HG03159 (cell line): Measurements from ENCODE around the gene MAGT1.
A peak's percentile ranks its signal among the peaks of the same experiment; 100 is the strongest.
"Not testable (repeated sequence)": the region's sequence is repeated elsewhere in the genome, so short reads cannot be mapped to it uniquely, and the experiment has no call there.

Experiments used
- ATAC-seq: cut with Tn5 transposase; IDR thresholded peaks from one replicate; pipeline ENCODE4 v1.9.1; 2021; ENCODE audit warnings: mild to moderate bottlenecking, moderate library complexity; ENCODE audit not compliant: unreplicated experiment

Gene MAGT1

DNA sequence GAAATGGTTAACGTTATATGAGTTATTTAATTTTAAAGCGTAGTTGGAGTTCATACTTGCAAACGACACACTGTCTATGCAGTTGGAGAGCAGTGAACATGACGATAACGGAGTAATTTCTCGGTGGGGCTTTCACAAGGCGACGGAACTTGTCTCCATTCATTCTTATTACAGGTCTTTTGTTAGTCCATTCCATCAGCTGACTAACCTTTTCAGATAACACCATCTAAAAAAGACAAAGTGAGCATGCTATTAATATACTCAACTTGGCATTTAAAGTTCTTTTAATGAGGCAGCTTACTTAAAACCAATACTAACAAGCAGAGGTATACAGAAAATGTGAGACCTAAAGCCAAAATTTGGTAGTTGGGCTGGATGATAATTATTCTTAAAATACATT, 19.9 kb downstream of the MAGT1 start:
- ATAC-seq = no peak

DNA sequence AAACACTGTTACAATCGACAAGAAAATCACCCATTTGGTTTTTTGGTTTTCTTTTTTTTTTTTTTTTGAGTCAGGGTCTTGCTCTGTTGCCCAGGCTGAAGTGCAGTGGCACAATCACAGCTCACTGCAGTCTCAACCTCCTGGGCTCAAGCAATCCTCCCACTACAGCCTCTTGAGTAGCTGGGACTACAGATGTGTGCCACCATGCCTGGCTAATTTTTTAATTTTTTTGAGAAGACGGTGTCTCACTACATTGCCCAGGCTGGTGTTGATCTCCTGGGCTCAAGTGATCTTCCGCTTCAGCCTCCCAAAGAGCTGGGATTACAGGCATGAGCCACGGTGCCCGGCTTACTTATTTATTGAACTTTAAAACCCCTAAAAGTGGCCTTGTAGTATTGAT, 63.7 kb downstream of the MAGT1 start:
- not testable (repeated sequence) for ATAC-seq

DNA sequence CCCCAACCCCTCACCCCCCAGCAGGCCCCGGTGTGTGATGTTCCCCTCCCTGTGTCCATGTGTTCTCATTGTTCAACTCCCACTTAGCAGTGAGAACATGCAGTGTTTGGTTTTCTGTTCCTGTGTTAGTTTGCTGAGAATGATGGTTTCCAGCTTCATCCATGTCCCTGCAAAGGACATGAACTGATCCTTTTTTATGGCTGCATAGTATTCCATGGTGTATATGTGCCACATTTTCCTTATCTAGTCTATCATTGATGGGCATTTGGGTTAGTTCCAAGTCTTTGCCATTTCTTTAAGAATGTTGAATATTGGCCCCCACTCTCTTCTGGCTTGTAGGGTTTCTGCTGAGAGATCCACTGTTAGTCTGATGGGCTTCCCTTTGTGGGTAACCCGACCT, 73.2 kb downstream of the MAGT1 start:
- ATAC-seq = not testable (repeated sequence)

DNA sequence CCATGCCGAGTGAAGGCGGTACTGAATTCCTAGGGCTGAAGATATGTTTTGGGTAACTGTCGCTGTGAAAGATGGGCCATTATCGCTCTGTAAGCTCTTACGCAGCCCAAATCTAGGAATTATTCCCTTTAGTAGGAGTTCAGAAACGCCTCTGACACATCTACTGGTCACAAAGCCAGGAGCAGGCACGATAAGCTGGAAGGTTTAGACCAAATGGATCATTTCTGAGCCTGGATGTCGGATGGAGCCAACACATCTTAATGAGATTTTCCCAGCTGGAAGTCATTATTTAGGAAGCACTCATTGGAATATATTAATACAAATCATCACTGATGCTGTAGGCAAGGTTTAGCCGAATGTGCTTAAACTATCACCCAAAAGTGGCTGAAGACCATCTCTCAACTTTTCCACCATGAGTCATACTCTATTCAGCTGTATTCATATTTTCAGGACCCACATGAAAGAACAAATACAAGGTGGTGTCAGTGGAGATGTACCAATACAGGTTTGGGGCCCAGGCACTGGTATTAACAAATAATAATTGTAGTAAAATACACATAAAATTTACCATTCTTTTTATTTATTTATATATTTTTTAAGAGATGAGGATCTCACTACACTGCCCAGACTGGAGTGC, 75.0 kb downstream of the MAGT1 start:
- no peak for ATAC-seq

- no peak for ATAC-seq
These were observed 81.0 kb downstream of the MAGT1 start for GRCh38 chrX:77814210-77814609.

DNA sequence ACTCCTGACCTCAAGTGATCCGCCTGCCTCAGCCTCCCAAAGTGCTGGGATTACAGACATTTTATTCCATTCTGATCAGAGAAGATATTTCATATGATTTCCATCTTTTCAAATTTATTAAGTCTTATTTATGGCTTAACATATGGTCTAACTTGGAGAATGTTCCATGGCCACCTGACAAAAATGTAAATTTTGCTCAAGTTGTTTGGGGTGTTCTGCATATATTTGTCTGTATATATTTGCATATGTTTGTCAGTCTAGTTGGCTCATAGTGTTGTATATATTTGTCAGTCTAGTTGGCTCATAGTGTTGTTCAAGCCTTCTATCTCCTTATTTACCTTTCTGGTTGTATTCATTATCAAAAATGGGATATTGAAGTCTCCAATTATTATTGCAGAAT, 93.0 kb downstream of the MAGT1 start:
- ATAC-seq = no peak

DNA sequence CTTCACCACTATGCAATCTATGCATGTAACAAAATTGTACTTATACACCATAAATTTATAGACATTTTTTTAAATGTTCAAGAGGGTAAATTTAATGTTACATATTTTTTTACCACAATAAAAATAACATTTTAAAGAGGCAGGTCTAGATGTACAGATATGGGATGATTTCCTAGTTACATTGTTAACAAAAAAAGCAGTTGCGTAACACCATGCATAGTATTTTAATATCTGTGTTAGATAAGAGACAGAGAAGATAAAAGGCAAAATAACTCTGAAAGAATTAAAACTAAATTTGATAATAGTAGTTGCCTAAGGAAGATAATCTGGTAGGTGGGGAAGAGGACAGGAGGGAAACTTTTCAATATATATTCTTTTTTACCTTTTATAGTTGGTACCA, 100.1 kb downstream of the MAGT1 start:
- no peak for ATAC-seq

DNA sequence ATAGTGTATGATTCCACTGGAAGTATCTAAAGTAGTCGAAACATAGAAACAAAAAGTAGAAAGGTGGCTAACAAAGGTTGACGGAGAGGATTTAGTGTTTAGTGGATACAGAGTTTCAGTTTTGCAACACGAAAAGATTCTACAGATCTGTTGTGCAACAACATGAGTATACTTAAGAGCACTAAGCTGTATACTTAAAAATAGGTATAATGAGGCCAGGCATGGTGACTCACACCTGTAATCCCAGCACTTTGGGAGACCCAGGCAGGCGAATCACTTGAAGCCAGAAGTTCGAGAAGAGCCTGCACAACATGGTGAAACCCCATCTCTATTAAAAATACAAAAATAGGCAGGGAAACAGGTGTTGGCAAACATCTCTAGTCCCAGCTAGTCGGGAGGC, 101.3 kb downstream of the MAGT1 start:
- ATAC-seq = no peak

DNA sequence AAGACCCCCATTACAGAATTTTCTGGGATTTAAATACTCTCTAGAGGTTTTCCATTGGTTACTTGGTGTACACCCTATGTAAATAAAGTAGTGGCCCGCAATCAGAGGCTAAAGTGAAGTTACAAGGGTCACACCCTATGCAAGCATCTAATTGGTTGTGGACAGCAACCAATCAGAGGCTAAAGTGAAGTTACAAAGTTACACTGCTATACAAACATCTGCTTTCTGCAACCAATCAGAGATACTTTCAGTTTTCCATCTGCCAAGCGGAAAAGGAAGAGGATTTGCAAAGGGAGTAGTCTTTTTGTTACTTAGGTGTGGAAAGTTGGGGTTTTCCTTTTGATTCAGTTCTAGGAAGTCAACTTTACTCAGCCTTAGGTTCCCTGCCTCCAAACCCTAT, 107.2 kb downstream of the MAGT1 start:
- no peak for ATAC-seq

DNA sequence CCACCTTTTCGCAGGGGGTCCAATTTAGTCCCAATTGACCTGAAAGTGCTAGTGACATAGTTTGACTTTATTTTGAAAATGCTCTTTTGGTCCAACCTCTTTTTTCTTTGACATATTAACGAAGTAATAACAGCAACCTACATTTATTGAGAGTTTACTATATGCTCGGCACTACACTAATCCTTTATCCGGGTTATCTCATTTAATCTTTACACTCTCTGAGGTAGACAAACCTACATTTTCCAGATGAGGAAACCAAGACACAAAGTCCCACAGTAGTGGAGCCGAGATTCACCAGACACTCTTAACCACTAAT, 108.9 kb downstream of the MAGT1 start:
- peak; percentile 4 for ATAC-seq

DNA sequence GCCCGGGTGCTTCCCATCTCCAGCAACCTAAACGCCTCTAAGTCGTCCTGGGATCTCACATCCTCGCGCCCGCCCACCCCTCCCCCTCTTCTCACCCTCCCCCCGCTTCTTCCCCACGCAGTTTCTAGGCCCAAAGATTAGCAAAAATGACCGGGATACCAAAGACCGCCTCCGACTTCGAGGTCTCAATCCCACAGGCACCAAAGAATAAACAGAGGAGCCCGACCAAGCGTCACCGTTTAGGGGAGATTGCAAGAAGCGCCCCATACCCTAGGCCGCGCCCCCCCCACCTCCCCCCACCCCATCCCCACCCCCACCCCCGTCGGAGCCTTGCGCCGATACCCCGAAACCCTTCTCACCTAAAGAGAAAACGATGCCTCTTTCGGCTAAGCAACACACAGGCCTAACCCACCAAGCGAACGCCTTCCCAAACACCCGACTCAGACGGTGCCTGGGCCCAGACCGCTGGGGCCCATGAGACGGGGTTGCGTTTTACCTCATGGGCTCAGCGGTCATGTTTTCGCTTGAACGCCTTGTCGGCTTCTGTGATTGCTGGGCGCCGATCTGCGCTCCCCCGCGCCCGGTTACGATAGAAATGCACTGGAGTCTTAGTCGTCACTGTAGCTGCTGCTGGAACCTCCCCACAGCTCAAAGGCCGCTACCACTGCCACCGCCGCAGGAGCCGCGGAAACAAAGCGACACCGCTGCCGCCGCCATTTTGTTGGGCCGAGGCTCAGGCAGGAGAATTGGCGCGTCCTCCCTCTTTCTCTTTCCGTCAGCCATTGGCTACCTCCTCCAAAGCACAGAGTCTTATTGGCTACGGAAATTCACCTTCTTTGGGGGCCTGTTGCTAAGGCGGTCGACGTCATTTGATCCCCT, 109.5 kb downstream of the MAGT1 start, which contains the start of gene ATRX:
TSS of gene ATRX (minus strand) at position 731 of the 879 bp plus-strand sequence. CDS start at position 516, 215 bp downstream.
- peak; percentile 94 for ATAC-seq

GRCh38 chrX:77779695-77780094, 115.5 kb downstream of the MAGT1 start:
- no peak for ATAC-seq

DNA sequence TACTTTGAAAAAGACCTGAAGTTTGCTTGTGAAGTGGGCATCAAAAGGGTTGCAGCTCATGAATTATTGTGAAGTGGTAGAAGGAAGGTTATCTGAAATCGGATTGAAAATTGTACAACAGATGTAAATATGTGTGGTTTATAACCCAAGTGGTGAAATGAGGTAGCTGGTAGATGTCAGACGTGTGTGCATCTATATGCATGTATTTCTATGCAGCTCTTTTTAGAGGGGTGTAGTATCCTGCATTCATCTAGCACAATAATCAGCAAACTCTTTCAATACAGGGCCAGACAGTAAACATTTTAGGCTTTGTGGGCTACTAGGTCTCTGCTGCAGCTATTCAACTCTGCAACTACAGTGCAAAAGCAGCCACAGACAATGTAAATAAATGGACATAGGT, 118.6 kb downstream of the MAGT1 start:
- no peak for ATAC-seq
